ENCODE data around the gene TPRG1L.

The TPRG1L gene

GRCh38 chr1:3599816-3600215, 25.0 kb upstream of the TPRG1L start:
- Mint-ChIP-seq H3K9me3 (no peaks in the 10 kb centered on the region), H3K4me3 (no peak overlapping the region), H3K27ac (no peak overlapping the region), H3K36me3 (ENCODE audit: low read depth) (no peaks in the 10 kb centered on the region), H3K4me1 (ENCODE audit: low read depth) (peaks cover 18% of the 10 kb centered on the region), H3K27me3 (no peaks in the 10 kb centered on the region)
- DNase-seq = no peak

DNA sequence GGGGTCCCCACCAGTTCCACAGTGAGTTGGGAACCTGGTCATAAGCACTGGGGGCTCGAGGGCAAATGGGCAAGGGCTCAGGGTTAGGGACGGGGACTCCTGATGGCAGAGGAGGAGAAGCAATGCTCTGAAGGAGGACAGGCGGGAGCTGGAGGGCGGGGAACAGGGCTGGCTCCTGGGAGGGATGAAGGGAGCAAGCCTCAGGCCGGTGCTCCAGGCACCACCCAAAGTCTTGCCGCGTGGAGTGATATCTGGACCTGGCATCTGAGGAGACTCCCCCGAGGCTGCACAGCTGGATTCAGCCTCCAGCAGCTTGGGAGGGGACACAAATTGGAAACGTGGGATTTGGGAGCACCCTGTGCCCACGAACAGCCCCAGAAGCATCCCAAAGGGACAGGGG, 24.5 kb upstream of the TPRG1L start:
- Mint-ChIP-seq H3K27me3 (no peaks in the 10 kb centered on the region), H3K9me3 (no peaks in the 10 kb centered on the region), H3K4me3 (no peak overlapping the region), H3K27ac (no peak overlapping the region), H3K36me3 (ENCODE audit: low read depth) (no peaks in the 10 kb centered on the region), H3K4me1 (ENCODE audit: low read depth) (peaks cover 18% of the 10 kb centered on the region)
- DNase-seq = no peak

- H3K27me3 Mint-ChIP-seq = no peaks in the 10 kb centered on the region
- H3K27ac Mint-ChIP-seq = no peak overlapping the region
- peaks cover 18% of the 10 kb centered on the region for H3K4me1 Mint-ChIP-seq (ENCODE audit: low read depth)
- no peak for DNase-seq
- H3K4me3 Mint-ChIP-seq = no peak overlapping the region
- H3K9me3 Mint-ChIP-seq = no peaks in the 10 kb centered on the region
- H3K36me3 Mint-ChIP-seq (ENCODE audit: low read depth) = no peaks in the 10 kb centered on the region
Measured at GRCh38 chr1:3601743-3602142, 23.1 kb upstream of the TPRG1L start.

DNA sequence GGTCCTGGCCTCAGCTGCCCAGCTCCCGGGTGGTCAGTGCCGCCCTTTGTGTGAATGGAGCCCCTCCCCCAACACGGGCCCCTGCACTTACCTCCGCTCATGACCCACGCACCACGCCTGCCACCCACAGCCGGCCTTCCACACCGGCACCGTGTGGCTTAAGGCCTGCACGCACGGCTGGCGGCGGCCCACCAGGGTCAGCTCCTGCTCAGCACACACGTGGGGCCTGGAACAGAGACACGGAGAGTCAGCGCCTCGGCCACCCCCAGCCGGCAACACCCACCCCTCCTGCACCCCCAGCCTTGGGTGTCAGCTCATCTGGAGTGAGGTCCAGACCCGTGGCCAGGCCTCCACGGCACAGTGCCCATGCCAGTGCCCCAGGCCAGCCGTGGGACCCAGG, 22.4 kb upstream of the TPRG1L start:
- no peaks in the 10 kb centered on the region for H3K27me3 Mint-ChIP-seq
- H3K9me3 Mint-ChIP-seq = no peaks in the 10 kb centered on the region
- no peak overlapping the region for H3K4me3 Mint-ChIP-seq
- no peak for DNase-seq
- no peak overlapping the region for H3K27ac Mint-ChIP-seq
- peaks cover 13% of the 10 kb centered on the region for H3K4me1 Mint-ChIP-seq (ENCODE audit: low read depth)
- no peaks in the 10 kb centered on the region for H3K36me3 Mint-ChIP-seq (ENCODE audit: low read depth)

DNA sequence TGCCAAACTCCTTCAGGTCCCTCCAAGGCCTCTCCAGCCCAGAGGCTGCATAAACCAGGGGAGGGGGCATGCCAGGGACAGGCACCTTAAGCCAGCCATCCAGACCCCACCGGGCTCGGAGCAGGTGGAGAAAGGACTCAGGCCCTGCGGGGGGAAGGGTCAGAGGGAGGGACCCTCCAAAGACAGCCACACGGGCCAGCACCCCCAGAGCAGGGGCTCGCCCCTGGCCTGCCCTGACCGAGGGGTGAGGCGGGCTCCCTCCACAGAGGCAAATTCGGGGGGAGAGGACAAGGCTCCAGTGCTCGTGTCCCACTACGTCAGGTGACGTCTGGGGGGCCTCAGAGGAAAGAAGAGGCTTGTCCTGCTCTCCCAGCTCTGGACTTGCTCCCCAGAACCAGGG, 21.7 kb upstream of the TPRG1L start:
- Mint-ChIP-seq H3K36me3 (ENCODE audit: low read depth) (no peaks in the 10 kb centered on the region), H3K4me1 (ENCODE audit: low read depth) (peaks cover 5% of the 10 kb centered on the region), H3K4me3 (no peak overlapping the region), H3K27ac (no peak overlapping the region), H3K9me3 (no peaks in the 10 kb centered on the region), H3K27me3 (peaks cover 2% of the 10 kb centered on the region)
- no peak for DNase-seq

DNA sequence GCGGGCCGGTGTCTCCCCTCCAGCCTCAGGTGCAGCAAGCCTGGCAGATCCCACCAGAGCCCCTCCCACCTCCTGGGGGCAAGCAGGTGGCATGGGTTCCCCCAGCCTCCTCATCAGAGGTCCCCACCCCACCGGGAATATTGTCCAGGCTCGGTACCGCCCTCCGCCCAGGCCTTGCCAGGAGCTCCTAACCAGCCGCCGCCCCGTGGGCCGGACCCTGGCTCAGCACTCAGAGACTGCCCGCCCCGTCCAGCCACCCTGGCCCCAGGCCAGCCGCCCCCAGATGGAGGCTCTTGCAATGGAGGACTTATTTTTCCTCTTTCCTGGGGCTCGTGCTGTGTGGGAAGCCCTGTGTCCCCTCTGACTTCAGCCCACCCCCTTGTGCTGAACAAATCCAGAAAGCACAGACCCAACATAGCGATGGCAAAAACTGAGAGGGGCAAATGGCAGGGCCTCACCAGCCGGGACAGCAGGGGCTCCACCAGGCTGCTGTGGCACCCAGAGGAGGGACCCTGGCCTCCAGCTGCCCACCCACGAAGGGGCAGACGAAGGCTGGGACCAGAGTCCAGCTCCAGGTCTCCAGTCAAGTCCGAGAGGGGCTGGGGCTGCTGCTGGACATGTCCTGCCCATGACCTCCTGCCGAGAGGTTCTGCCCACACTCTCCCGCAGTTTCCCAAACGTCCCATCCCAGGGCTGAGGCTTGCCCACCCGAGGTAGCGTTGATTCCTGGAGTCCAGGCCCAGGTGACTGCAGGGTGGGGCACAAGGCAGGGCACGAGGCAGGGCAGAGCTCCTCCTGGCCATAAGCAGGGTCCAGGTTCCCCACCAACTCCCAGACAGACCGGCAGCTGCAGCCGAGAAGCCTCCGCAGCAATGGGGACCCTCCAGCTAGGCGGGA, 21.0 kb upstream of the TPRG1L start:
- no peaks in the 10 kb centered on the region for H3K9me3 Mint-ChIP-seq
- H3K4me3 Mint-ChIP-seq = no peak overlapping the region
- H3K4me1 Mint-ChIP-seq (ENCODE audit: low read depth) = peaks cover 3% of the 10 kb centered on the region
- H3K27me3 Mint-ChIP-seq = peaks cover 9% of the 10 kb centered on the region
- H3K27ac Mint-ChIP-seq = no peak overlapping the region
- no peak for DNase-seq
- H3K36me3 Mint-ChIP-seq (ENCODE audit: low read depth) = no peaks in the 10 kb centered on the region

DNA sequence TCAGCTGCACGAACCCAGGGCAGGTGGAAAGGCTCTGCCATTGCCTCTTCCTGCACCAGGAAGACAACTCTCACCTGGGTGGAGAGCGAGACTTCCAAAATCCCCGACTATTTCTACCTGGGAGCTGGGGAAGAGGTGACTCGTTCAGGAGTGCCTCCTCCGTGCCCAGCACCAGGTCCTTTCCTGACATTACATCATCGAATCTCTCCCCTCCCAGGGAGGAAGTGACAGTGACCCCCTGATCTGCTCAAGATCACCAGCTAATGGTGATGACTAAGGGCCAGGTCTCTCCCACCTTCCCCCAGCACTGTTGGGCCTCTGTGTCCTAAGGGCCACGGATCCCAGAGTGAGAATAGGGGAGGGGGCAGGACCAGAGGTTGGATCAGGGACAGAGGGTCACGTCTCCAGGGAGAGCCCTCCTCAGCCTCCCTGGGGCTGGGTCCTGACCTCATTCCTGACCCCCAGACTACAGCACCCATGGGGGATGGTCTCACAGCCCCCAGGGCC, 20.3 kb upstream of the TPRG1L start:
- Mint-ChIP-seq H3K27me3 (peaks cover 16% of the 10 kb centered on the region), H3K4me1 (ENCODE audit: low read depth) (peaks cover 3% of the 10 kb centered on the region), H3K27ac (no peak overlapping the region), H3K4me3 (no peak overlapping the region), H3K9me3 (no peaks in the 10 kb centered on the region), H3K36me3 (ENCODE audit: low read depth) (no peaks in the 10 kb centered on the region)
- DNase-seq = no peak

GRCh38 chr1:3604997-3605823, 19.6 kb upstream of the TPRG1L start:
- Mint-ChIP-seq H3K4me1 (ENCODE audit: low read depth) (peaks cover 3% of the 10 kb centered on the region), H3K27ac (no peak overlapping the region), H3K36me3 (ENCODE audit: low read depth) (no peaks in the 10 kb centered on the region), H3K9me3 (no peaks in the 10 kb centered on the region), H3K4me3 (no peak overlapping the region), H3K27me3 (peaks cover 21% of the 10 kb centered on the region)
- no peak for DNase-seq

DNA sequence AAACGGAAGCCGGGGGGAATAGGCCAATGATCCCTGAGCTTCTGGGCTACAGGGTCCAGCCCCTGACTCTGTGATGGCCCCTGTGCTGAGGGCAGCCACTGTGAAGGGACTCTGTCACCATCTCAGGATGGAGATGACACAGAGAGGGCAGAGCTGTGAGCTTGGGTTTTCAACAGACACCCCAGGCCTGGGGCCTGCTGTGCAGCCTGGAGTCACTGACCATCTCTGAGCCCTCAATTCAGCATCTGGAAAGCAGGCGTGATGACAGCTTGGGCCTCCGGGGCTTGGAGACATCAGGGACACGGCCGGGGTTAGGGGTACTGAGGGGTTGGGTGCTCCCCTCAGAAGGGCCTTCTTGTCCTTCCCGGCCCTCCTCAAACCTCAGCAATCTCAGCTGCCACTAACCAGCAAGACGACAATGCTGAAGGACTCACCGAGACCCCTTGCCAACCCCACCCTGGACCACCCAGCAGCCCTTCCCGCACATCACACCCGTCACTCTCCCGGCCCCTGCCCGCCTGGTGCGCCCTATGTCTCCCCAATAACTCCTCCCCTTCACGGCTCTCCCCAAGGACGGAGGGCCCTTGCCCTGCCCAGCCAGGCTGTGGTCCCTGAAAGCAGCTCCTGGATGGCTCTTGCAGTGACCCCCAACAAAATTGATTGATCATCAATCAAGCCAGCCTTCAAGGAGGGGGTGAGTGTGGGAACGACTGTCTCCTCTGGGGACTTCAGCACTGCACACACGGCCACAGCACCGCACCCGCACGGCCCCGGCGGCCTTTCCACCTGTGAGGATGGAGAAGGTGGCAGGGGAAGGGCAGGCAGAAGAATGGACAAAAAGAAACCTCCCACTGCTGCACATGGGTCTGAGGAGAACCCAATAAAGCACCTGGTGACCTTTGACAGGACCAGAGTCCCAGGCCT, 17.8 kb upstream of the TPRG1L start:
- no peaks in the 10 kb centered on the region for H3K9me3 Mint-ChIP-seq
- no peak overlapping the region for H3K27ac Mint-ChIP-seq
- peaks cover 32% of the 10 kb centered on the region for H3K27me3 Mint-ChIP-seq
- peaks cover 11% of the 10 kb centered on the region for H3K4me1 Mint-ChIP-seq (ENCODE audit: low read depth)
- H3K4me3 Mint-ChIP-seq = no peak overlapping the region
- no peaks in the 10 kb centered on the region for H3K36me3 Mint-ChIP-seq (ENCODE audit: low read depth)
- no peak for DNase-seq

- H3K27me3 Mint-ChIP-seq = peaks cover 36% of the 10 kb centered on the region
- no peaks in the 10 kb centered on the region for H3K36me3 Mint-ChIP-seq (ENCODE audit: low read depth)
- no peak overlapping the region for H3K27ac Mint-ChIP-seq
- H3K4me1 Mint-ChIP-seq (ENCODE audit: low read depth) = peaks cover 11% of the 10 kb centered on the region
- DNase-seq = no peak
- no peaks in the 10 kb centered on the region for H3K9me3 Mint-ChIP-seq
- H3K4me3 Mint-ChIP-seq = no peak overlapping the region
Measured at GRCh38 chr1:3607703-3608065, 17.1 kb upstream of the TPRG1L start.

DNA sequence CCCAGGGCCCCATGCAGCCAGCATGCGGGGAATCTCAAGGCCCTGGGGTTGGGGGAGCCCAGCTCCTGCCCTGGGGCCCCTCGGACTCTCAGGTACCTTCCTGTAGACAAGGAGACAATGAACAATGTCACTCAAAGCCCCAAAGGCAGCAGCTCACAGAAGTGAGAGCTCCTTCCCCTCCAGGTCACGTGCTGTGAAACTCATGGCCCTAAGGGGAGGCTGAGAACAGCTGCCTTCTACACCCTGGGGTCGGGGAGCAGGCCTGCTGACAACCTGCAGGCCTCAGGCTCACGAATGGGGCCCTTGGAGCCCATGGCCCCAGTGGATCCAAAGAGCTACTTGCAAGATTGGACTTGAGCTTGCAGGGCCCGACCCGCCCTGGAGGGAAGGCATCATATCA, 16.7 kb upstream of the TPRG1L start:
- H3K4me1 Mint-ChIP-seq (ENCODE audit: low read depth) = peaks cover 11% of the 10 kb centered on the region
- H3K9me3 Mint-ChIP-seq = no peaks in the 10 kb centered on the region
- peaks cover 36% of the 10 kb centered on the region for H3K27me3 Mint-ChIP-seq
- no peak overlapping the region for H3K4me3 Mint-ChIP-seq
- H3K36me3 Mint-ChIP-seq (ENCODE audit: low read depth) = no peaks in the 10 kb centered on the region
- no peak overlapping the region for H3K27ac Mint-ChIP-seq
- DNase-seq = no peak

GRCh38 chr1:3609016-3609768, 15.6 kb upstream of the TPRG1L start:
- peaks cover 36% of the 10 kb centered on the region for H3K27me3 Mint-ChIP-seq
- H3K27ac Mint-ChIP-seq = no peak overlapping the region
- no peak overlapping the region for H3K4me3 Mint-ChIP-seq
- no peak for DNase-seq
- H3K4me1 Mint-ChIP-seq (ENCODE audit: low read depth) = peaks cover 11% of the 10 kb centered on the region
- no peaks in the 10 kb centered on the region for H3K9me3 Mint-ChIP-seq
- H3K36me3 Mint-ChIP-seq (ENCODE audit: low read depth) = no peaks in the 10 kb centered on the region

DNA sequence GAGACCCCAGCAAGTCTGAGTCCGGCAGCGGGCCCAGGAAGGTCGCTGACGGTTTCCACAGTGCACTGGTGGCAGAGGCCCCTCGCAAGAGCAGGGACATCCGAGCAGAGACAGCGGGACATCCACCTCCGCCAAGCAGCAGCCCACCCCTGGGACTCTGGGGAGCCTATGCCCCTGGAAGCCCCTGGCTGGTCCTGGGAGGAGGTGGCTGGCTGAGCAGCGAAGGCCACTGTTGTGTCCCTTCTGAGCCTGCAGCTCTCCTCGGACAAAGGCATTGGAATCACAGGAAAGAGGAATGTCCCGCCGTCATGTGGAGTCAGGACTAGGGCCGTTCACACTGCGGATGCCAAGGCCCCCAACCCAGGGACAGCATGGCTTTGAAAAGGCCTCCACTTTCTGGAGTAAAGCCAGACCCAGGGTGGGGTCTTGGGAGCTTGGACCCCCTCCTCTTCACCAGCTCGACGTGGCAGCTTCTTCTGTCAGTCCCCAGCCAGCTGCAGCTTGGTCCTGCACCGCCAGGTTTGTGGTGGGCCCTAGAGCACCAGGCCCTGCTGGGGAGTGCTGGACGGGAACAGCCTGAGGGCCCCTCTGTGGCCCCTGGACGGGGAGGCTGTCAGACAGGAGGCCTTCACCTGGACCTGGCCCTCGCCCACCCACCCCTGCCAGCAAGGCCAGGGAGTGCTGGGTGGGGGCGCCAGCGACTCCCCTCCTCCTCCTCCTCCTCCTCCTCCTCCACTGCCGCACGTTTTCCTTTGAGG, 14.9 kb upstream of the TPRG1L start:
- peaks cover 36% of the 10 kb centered on the region for H3K27me3 Mint-ChIP-seq
- peaks cover 11% of the 10 kb centered on the region for H3K4me1 Mint-ChIP-seq (ENCODE audit: low read depth)
- no peak for DNase-seq
- H3K9me3 Mint-ChIP-seq = no peaks in the 10 kb centered on the region
- no peak overlapping the region for H3K27ac Mint-ChIP-seq
- no peak overlapping the region for H3K4me3 Mint-ChIP-seq
- H3K36me3 Mint-ChIP-seq (ENCODE audit: low read depth) = no peaks in the 10 kb centered on the region
